Testis (tissue), 2 donors: ENCODE results near the gene TMEM14B.

Experiments
- POLR2A ChIP-seq: fragments of 450-650 bp; IDR thresholded peaks from one replicate; pipeline ENCODE4 v1.6.1; 2017; ENCODE audit warnings: antibody characterized with exemption, mild to moderate bottlenecking, moderate library complexity
- TF ChIP-seq, protein P1 (sequence below), 3 experiments: fragments of 450-650 bp in 2 of 3; fragments of 200-600 bp in 1 of 3; sonication (generic) in 1 of 3; IDR thresholded peaks; one replicate each; pipeline ENCODE4 v1.5.1; 2016 to 2019; ENCODE audit warnings: antibody characterized with exemption in 3 of 3, mild to moderate bottlenecking in 2 of 3, moderate library complexity in 1 of 3

DNA sequence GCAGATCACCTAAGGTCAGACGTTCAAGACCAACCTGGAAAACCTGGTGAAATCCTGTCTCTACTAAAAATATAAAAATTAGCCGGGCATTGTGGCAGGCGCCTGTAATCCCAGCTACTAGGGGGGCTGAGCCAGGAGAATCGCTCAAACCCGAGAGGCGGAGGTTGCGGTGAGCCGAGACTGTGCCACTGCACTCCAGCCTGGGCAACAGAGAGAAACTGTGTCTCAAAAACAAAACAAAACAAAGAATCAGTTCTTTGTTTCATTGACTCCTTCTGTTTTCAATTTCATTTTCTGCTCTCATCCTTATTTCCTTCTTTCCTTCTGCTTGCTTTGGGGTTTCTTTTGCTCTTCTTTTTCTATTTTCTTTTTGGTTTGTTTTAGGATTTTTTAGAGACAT, 33.6 kb upstream of the TMEM14B start:
- TF ChIP-seq, protein P1, sequence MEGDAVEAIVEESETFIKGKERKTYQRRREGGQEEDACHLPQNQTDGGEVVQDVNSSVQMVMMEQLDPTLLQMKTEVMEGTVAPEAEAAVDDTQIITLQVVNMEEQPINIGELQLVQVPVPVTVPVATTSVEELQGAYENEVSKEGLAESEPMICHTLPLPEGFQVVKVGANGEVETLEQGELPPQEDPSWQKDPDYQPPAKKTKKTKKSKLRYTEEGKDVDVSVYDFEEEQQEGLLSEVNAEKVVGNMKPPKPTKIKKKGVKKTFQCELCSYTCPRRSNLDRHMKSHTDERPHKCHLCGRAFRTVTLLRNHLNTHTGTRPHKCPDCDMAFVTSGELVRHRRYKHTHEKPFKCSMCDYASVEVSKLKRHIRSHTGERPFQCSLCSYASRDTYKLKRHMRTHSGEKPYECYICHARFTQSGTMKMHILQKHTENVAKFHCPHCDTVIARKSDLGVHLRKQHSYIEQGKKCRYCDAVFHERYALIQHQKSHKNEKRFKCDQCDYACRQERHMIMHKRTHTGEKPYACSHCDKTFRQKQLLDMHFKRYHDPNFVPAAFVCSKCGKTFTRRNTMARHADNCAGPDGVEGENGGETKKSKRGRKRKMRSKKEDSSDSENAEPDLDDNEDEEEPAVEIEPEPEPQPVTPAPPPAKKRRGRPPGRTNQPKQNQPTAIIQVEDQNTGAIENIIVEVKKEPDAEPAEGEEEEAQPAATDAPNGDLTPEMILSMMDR (IDR thresholded peaks at IDR 0.05), result no peak
- TF ChIP-seq POLR2A, result no peak
